KG1 (cell line): ENCODE data around the gene CACNG1.

Source experiments
- DNase-seq: peaks from one replicate; lab custom pipeline; 2025; lab: John Stamatoyannopoulos, UW

Gene CACNG1

DNA sequence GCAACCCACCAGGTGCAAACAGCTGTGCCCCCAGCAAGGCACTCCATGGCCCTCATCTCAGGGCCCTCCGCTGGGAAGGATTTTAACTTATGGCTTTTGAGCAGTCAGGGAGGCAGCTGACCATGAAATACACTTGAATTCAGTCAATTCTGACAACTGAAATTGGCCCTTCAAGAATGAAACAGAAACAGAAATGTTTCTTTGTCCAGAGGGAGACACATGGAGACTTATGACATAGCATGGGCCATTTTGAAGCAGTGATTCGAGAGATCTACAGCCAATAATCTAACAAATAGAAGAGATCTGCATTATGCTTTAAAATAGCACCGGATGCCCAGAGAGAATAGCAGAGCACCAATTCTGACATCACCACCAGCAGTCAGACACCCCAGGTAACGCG lies 7.5 kb downstream of the CACNG1 start:
- DNase-seq, result no peak

DNA sequence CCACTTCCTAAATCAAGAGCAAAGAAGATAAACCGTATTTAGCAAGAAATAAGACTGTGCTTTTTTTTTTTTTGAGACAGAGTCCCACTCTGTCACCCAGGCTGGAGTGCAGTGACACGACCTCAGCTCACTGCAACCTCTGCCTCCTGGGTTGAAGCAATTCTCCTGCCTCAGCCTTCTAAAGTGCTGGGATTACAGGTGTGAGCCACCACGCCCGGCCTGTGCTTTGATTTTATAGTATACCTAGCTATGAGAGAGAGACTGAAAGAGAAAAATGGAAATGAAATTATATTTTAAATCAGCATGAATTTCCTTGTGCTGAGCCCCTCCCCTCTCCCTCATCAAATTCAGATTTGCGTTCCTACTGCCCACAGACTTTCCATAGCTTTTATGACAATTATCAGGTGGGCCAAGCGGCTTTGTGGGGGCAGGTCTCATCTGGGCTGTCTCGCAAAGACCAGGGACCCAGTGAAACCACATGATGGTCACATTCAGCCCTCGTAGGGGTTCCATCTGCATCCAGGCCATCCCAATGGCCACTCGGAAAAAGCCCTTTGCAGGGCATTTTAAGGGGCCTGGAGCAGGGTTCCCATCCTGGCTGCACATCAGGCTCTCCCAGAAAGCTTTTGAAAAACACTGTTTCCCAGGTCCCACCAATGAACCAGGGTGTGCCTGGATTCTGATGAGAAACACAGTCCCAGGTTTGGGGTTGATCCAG lies 8.5 kb downstream of the CACNG1 start:
- no peak for DNase-seq

DNA sequence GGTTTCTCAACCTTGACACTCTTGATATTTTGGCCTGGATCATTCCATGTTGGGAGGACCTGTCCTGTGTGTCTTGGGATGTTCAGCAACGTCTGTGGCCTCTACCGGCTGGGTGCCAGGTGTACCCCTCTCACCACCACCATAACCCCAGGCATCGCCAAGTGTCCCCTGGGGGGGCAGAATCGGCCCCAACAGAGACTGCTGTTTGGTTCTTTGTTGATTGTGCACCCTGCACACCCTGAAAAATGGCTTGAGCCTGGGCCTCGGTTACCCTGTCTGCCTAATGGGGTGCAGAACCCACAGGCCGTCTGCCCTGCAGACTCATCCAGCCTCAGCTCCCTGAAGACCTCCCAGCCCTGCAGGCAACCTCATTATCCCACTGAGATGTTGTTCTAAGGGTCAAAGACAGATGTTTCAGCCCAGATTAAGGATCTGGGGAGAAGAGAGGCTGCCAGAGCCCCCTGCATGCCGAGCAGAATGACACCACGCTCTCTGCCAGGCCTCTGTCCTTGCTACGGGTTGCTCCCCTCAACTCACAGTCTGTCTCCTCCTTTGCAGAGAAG lies 9.2 kb downstream of the CACNG1 start:
- DNase-seq, result no peak

DNA sequence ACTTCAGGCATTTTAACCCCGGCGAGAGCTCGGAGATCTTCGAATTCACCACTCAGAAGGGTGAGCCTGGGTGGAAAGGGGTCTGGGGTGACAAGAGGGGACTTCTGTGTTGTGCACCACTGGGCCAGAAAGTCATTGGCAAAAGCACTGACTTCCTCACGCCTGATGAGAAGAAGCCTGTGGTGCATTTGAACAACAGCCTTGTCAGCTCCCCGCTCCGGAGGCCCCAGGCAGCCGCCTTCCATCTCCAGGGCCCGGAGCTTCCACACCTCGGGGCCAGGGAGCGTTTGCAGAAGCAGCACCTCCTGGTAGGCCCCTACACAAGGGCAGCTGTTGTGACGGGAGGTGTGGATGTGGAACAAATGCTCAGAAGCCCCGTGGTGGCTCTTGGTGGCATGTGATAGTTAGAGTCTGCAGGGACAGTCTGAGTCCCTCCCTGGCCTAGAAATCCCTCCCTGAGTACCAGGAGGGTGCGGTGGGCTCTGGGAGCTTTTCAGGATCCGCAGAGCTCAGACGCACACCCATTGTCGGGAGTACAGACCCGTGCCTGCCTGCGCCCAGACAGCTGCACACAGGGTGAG lies 9.7 kb downstream of the CACNG1 start:
- DNase-seq, result no peak

DNA sequence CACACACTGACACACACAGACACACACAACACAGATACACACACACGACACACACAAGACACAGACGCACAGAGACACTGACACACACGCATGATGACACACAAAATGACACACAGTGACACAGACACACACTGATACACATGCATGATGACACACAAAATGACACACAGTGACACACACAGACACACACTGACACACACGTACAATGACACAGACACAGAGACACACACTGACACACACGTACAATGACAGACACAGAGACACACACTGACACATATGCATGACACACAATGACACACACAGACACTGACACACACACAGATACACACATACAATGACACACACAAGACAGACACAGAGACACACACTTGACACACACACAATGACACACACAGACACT lies 10.3 kb downstream of the CACNG1 start:
- no peak for DNase-seq

DNA sequence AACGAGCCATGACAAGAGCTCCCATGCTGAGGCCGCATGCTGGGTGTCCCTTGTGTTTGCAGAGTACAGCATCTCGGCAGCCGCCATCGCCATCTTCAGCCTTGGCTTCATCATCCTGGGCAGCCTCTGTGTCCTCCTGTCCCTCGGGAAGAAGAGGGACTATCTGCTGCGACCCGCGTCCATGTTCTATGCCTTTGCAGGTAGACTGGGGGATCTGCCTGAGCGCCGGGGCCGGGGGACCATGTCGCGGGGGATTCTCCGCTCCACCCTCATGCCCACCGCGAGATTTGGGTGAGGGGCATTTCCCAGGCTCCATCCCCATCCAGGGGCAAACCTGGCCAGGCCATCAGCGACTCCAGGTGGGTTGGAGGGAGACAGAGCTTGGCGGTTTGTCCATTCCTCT lies 10.7 kb downstream of the CACNG1 start:
- no peak for DNase-seq

DNA sequence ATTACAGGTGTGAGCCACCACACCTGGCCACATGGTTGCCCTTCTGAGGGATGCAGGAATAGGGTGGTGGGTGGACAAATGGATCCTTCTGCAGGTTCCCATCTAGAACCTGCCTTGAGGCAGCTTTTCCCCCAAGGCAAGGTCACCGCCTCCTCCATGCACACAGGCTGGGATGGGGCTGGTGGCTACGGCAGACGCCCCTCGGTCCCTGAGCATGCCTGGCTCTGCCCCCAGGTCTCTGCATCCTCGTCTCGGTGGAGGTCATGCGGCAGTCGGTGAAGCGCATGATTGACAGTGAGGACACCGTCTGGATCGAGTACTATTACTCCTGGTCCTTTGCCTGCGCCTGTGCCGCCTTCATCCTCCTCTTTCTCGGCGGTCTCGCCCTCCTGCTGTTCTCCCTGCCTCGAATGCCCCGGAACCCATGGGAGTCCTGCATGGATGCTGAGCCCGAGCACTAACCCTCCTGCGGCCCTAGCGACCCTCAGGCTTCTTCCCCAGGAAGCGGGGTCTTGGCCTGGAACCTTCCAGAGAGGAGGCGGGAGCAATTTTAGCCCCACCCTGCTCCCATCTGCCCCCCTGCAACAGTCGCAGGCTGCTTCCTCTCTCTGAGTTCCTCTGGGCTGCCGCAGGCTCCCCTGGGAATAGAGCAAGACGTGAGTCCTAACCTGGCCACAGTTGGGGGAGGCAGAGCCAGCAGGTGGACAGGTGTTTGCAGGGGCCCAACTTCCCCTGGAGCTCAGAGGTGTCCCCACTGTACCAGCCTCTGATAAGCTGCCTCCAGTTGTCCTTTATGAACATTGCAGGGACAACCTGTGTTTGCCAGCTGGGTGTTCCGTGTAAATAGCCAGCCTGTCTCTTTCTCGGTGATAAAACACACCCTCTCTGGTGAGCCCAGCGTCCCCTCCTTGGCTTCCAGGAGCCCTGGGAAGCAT lies 11.7 kb downstream of the CACNG1 start:
- no peak for DNase-seq

DNA sequence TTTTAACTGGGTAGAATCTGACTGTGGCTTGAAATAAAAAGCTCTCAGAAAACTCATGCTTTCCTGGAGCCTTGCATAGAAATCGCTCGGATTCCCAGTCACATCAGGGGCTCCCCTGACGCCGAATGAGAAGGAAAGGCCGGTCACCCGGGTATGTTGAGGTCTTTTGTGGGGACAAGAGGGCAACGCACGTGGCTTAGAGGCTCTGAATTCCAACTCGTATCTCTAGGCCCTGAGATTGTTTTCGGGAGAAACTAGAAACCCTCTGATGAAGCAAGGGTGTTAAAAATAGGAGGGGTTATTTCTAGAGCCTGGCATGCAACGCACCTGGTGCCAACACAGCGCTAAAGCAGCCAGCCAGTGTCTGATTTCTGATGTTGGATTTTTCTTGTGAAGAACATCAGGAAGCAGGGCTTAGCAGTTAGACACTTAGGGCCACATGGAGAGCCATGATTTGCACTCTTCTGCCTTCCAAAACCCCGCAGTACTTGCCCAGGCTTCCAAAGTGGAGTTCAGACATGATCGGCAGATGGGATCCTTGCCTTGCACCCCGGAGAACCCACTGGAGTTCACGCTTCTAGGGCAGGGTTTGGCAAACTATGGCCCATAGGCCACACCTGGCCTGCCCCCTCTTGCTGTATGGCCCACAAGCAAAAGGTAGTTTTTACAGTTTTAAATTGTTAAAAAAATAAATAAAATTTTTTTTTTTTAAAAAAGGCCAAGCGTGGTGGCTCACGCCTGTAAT lies 12.6 kb downstream of the CACNG1 start:
- DNase-seq, result no peak

DNA sequence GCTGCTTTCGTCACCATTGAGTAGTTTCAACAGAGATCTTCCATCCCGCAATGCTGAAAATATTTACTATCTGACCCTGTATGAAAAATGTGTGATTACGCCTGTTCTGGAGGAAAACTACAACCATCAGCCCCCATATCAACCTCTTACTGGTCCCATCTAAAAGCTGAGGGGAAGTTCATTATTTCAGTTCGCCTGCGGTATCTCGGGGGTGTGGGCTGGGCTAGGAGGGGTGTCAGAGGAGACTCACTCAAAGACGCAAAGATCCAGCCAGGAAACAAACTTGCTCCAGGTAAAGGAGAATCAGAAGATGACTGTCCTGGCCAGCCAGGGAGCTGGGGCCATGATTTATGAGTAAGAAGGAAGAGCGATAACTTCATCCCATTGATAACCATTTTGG lies 13.7 kb downstream of the CACNG1 start:
- no peak for DNase-seq

DNA sequence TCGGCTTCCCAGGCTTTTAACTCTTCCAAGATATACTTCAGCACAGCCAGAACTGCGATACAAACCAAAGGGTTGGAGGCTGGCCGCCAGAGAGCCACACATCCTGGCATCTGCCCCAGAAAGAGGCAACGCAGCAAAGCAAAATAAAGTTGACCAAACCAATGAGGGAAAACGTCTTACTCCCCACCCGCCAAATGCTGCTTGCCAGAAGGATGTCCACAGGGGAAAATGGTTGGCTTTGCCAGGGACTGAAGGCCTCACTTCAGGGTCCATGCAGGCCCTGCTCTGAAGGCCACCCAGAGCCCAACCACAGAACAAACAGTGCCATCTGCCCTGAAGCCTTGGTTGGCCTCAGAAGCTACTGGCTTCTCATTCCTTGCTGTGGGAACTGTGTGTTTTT lies 15.0 kb downstream of the CACNG1 start:
- DNase-seq, result no peak

DNA sequence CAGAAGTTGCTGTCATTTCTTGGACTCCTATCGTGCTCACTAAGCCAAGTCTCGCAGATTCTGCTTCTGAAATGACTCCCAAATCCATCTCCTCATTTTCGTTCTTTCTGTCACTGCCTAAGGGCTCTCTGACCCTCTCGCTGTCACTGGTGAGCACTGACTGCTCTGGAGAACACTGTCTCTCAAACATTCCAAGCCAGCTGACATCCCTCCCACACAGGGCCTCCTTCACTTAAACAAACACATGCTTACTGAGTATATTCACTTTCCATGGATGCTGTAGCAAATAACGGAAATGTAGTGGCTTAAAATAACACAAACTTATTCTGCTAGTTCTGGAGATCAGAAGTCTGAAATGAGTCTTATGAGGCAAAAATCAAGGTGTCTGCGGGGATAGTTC lies 18.8 kb downstream of the CACNG1 start:
- no peak for DNase-seq

DNA sequence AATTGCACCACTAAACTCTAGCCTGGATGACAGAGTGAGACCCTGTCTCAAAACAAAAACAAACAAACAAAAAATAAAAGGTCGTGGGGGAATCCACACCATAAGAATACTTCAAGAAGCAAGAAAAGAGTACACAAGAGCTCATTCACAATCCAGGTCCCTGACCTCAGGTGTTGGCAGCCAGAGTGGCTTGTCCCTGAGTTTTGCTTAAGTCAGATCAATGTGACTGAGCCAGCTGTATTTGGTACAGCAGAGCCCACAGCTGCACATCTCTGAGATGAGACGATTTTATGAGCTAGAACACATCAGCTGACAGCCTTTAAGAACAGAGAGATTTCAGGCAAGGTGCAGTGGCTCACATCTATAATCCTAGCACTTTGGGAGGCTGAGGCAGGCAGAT lies 22.4 kb downstream of the CACNG1 start:
- no peak for DNase-seq

DNA sequence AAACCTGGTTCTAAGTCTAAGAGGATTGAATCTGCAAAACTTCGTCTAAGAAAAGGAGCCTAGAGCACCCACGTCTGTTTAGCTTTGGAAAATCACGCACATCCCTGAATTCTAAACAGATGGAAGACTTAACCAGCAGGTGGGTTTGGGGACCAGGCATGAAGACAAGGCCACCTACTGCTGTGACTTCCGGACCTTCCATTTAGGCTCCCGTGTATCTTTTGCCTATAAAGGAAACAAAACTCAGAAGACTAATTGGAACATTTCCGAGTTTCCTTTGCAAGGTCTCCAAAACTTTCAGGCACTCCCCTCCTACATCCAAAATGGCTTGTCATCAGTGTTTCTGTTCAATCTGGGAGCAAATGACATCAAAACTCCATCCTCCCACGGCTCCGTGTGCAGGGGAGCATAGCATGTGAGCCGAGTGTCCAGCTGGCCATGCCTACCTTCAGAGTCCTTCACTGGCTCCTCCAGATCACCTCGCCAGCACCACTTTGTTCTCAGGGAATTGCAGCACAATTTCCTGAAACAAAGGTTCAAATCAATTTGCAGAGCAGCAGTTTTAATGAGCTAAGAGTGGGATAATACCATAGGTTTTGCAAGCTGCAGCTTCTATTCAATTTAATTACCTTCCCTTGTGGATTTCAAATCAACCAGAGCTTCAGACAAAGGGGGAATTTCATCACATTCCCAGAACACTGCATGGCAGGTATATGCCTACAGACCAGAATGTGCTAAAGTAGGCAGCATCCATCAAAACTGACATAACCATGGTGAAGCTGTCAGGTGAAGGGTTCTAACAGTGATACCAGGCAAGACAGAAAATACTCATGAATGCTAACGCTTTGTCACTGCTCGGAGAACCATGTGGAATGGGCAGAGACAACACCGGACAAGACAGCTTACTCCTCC lies 23.5 kb downstream of the CACNG1 start:
- DNase-seq, result no peak

DNA sequence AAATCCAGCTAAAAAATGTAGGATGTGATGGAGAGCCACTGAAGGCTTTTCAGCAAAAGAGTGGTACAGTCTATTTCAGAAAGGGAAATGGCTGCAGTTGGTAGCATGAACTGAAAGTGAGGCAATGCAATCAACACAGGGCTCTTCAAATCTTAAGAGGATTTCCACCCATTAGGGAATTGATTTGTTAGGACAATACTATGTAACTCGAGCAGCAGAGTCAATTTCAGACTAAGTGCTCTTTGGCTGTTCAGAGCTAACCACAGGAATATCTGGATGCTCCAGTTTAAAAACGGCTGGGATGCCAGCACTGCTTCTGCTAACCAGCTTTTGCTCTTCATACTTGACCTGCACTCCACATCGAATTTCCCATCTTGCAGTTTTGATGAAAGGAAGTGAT lies 24.6 kb downstream of the CACNG1 start:
- DNase-seq, result no peak

DNA sequence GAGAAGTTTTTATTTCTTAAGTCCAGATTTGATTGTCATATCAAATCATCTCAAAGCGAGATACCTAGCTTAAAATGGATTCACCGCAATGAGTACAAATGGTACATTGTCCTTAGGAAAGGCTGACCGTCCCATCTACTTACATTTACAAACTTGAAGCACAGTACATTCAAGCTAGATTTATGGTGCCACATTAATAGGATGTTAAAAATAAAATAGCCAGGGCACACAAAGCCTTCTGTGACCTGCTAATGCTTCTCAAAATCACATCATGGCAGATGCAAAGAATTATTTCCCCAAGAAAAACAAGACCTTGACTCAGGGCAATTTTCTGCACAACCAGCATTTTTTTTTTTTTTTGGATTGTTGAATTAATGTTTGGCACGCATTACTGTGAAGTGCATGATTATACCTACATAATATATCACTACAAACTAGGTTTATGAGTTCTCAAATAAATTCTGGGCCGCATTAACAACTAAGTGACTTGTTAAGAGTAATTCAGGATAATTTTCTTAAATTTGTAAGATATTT lies 25.3 kb downstream of the CACNG1 start:
- no peak for DNase-seq

DNA sequence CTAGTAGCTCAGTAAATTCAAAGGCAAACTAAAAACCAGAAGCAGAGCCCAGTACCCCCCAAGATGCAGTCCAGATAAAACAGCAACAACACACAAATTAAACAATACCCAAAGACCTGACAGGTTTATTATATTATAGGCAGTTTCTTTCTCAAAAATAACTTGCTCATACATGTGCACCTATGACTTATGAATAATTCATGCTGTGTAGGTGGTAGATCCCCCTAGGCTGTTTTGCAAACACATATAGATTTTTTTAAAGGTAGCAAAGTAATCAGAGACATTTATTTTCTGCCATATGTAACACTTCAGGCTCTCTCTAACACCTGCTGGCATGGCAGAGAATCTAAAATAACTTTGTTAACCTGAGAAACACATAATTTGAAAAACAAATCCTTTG lies 27.2 kb downstream of the CACNG1 start:
- DNase-seq, result no peak

DNA sequence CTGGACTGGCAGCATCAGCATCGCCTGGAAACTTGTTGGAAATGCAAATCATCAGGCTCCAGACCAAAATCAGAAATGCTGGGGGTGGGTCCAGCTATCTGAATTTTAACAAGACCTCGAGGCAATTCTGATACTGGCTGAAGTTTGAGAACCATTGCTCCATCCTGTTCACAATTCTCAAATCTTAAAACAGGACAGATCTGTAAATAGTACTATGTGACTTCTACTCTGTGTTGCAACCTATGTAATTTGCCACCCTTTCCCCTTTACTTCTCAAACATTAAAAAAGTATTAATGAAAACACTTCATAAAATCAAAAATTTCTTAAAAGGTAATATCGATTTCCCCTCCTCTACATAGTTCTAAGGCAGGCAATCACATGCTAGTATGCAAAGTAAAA lies 28.5 kb downstream of the CACNG1 start:
- no peak for DNase-seq

DNA sequence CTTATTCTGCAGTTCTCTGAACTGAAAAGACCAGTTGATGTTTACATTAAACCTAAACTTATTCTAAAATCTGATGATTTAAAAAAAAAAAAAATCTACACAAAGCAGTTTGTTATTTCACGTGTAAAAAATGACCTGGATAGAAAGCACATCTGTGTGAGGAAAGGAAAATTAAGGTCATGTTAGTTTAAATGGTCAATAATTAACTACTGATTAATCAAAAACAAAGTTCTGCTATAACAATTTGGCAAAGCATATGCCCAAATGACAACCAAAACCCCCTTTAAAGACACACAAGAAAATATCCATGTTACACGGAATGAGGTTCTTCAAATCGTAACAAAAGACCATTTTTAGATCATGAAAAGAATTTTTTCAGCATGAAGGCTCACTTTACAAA lies 30.4 kb downstream of the CACNG1 start:
- DNase-seq, result no peak

DNA sequence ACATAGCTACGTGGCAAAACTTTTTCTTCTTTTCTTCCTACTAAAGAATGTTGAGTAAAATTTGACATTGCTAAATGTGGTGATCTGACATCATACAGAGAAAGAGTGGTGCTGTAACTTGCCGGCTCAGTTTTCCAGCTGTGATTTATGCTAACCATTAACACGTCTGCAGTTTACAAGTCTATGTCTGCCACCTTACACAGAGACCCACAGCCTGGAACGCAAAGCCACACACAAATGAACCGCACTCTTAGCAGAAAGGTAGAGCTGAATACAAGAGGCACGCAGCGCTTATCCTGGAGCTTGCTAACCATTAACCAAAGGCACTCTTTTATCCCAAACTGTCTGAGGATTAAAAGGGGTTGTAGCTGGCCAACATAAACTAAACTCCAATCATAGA lies 31.9 kb downstream of the CACNG1 start:
- DNase-seq, result no peak

DNA sequence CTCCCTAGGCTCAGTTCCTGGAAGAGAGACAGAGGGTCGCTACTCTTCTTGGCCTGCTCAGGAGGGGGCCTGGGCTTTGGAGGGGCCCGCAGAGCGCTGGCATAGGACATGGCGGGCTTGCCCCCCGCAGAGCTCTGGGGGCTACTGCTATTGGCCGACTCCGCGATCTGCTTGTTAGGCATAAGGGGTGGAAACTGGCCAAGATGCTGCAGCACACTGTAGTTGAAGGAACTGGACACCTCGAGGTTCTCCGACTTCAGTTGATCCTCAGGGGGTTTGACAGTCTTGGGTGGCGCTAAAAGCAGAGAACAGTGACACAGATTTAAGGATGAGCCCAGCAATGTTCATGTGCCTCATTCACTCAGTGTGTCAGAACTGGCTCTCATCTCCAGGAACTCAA lies 33.9 kb downstream of the CACNG1 start:
- DNase-seq, result no peak

DNA sequence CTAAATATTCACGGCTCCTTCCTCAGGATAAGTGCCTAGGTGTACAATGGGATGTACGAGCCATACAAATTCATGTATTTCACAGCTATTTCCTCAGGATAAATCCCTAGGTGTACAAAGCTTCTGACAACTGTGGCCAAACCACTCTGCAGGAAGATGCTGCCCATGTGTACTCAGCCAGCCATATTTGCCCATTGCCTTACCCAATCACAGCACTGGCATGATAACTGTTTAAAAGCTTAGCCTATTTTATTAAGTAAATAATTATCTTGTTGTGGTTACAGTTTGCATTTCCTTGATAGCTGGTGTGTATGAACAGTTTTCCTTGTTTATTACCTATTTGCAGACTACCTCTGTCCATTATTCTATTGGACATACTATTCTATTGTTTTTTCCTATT lies 35.1 kb downstream of the CACNG1 start:
- no peak for DNase-seq
